ENCODE data around the gene LSM10.

The LSM10 gene

GRCh38 chr1:36392836-36393235 lies 4.9 kb downstream of the LSM10 start:
- H3K27me3 ChIP-seq (ENCODE audit: insufficient read depth, low read length) = no peaks in the 10 kb centered on the region
- H2BK12ac ChIP-seq (ENCODE audit: low read length) = no peak overlapping the region
- H3K9ac ChIP-seq (ENCODE audit: low read length) = no peak overlapping the region
- no peak overlapping the region for H2AK5ac ChIP-seq (ENCODE audit: low read length)
- H3K18ac ChIP-seq (ENCODE audit: low read length) = no peak overlapping the region
- H3K27ac ChIP-seq (ENCODE audit: low read depth, low read length) = no peak overlapping the region
- no peak overlapping the region for H3K4me2 ChIP-seq (ENCODE audit: low read length)
- H4K8ac ChIP-seq (ENCODE audit: low read depth, low read length) = no peak overlapping the region
- peaks cover 5% of the 10 kb centered on the region for H3K79me2 ChIP-seq (ENCODE audit: control insufficient read depth, insufficient read depth, low read length, poor library complexity)
- H3K79me1 ChIP-seq (ENCODE audit: low read length) = peaks cover 8% of the 10 kb centered on the region
- H2BK120ac ChIP-seq (ENCODE audit: insufficient read depth, low read length, poor library complexity) = no peak overlapping the region
- no peak overlapping the region for H3K4ac ChIP-seq (ENCODE audit: low read depth, low read length)
- H3K4me3 ChIP-seq (ENCODE audit: low read depth, low read length) = no peak overlapping the region
- H2AFZ ChIP-seq (ENCODE audit: insufficient read depth, low read length, poor library complexity) = no peak overlapping the region
- no peak for DNase-seq
- H3K4me1 ChIP-seq (ENCODE audit: control insufficient read depth in 1 of 2, insufficient read depth in 2 of 2, low read length in 2 of 2) = peaks cover 2 to 5% of the 10 kb centered on the region in 2 experiments
- no CpG with 5 or more reads among the region's 4 CpGs for WGBS (ENCODE audit: extremely low coverage, insufficient coverage, insufficient read length)
- H3K23ac ChIP-seq (ENCODE audit: low read length) = no peak overlapping the region
- H4K12ac ChIP-seq (ENCODE audit: low read depth, low read length) = no peak overlapping the region
- H3K14ac ChIP-seq (ENCODE audit: low read length) = no peak overlapping the region
- no peak overlapping the region for H4K91ac ChIP-seq (ENCODE audit: low read depth, low read length)
- no peak overlapping the region for H2BK5ac ChIP-seq (ENCODE audit: low read depth, low read length, poor library complexity)
- peaks cover 3% of the 10 kb centered on the region for H3K9me3 ChIP-seq (ENCODE audit: insufficient read depth, low read depth, low read length)
- H3K36me3 ChIP-seq (ENCODE audit: control insufficient read depth in 1 of 2, insufficient read depth in 2 of 2, low read length in 2 of 2) = peaks cover 26 to 32% of the 10 kb centered on the region in 2 experiments

DNA sequence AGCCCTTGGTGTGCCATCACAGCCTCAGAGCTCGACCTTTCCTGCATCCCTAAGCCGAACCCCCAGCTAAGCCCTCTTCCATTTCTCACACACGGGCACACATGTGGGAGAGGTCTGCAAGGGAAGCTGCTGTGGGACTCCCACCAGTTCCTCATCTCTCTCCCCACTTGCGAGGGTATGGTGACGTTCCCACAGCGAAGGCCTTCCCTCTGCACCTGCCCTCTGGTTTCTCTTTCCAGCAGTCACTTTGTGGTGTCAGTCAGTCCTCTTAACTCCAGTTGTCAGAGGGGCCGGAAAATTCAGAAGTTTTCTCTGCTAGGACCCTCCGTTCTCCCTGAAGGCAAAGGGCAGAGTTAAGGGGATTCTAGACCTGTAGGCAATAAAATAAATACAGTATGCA lies 6.4 kb downstream of the LSM10 start:
- no peak overlapping the region for H3K4me3 ChIP-seq (ENCODE audit: low read depth, low read length)
- H3K79me1 ChIP-seq (ENCODE audit: low read length) = peaks cover 13% of the 10 kb centered on the region
- no peak overlapping the region for H4K12ac ChIP-seq (ENCODE audit: low read depth, low read length)
- H3K27ac ChIP-seq (ENCODE audit: low read depth, low read length) = no peak overlapping the region
- no peak overlapping the region for H4K91ac ChIP-seq (ENCODE audit: low read depth, low read length)
- no peak overlapping the region for H2AK5ac ChIP-seq (ENCODE audit: low read length)
- no CpG with 5 or more reads among the region's 8 CpGs for WGBS (ENCODE audit: extremely low coverage, insufficient coverage, insufficient read length)
- H2BK5ac ChIP-seq (ENCODE audit: low read depth, low read length, poor library complexity) = no peak overlapping the region
- H2AFZ ChIP-seq (ENCODE audit: insufficient read depth, low read length, poor library complexity) = no peak overlapping the region
- no peak overlapping the region for H2BK120ac ChIP-seq (ENCODE audit: insufficient read depth, low read length, poor library complexity)
- H3K27me3 ChIP-seq (ENCODE audit: insufficient read depth, low read length) = no peaks in the 10 kb centered on the region
- peaks cover 26 to 32% of the 10 kb centered on the region in 2 experiments for H3K36me3 ChIP-seq (ENCODE audit: control insufficient read depth in 1 of 2, insufficient read depth in 2 of 2, low read length in 2 of 2)
- no peak overlapping the region for H4K8ac ChIP-seq (ENCODE audit: low read depth, low read length)
- no peak overlapping the region for H3K9ac ChIP-seq (ENCODE audit: low read length)
- no peak overlapping the region for H3K14ac ChIP-seq (ENCODE audit: low read length)
- H3K4me2 ChIP-seq (ENCODE audit: low read length) = no peak overlapping the region
- H3K79me2 ChIP-seq (ENCODE audit: control insufficient read depth, insufficient read depth, low read length, poor library complexity) = peaks cover 5% of the 10 kb centered on the region
- no peak overlapping the region for H2BK12ac ChIP-seq (ENCODE audit: low read length)
- DNase-seq = no peak
- H3K4me1 ChIP-seq (ENCODE audit: control insufficient read depth in 1 of 2, insufficient read depth in 2 of 2, low read length in 2 of 2) = peaks cover 13 to 14% of the 10 kb centered on the region in 2 experiments
- H3K23ac ChIP-seq (ENCODE audit: low read length) = no peak overlapping the region
- H3K9me3 ChIP-seq (ENCODE audit: insufficient read depth, low read depth, low read length) = peaks cover 3% of the 10 kb centered on the region
- no peak overlapping the region for H3K4ac ChIP-seq (ENCODE audit: low read depth, low read length)
- no peak overlapping the region for H3K18ac ChIP-seq (ENCODE audit: low read length)

DNA sequence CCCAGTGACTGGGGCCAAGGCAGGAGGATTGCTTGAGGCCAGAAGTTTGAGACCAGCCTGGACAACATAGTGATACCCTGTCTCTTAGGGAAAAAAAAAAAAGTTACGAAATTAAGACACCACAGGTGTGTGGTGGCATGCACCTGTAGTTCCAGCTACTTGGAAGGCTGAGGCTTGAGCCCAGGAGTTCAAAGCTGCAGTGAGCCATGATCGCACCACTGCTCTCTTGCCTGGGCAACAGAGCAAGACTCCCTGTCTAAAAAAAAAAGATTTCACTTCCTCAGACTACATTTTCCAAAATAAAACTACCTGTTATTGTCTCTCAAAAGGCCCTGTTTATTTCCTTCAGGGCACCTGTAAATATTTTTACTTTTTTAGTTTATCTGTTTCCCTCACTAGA lies 7.3 kb downstream of the LSM10 start:
- H3K14ac ChIP-seq (ENCODE audit: low read length) = no peak overlapping the region
- H3K79me2 ChIP-seq (ENCODE audit: control insufficient read depth, insufficient read depth, low read length, poor library complexity) = peaks cover 7% of the 10 kb centered on the region
- no peak overlapping the region for H3K27ac ChIP-seq (ENCODE audit: low read depth, low read length)
- peaks cover 15% of the 10 kb centered on the region for H3K79me1 ChIP-seq (ENCODE audit: low read length)
- H2BK120ac ChIP-seq (ENCODE audit: insufficient read depth, low read length, poor library complexity) = no peak overlapping the region
- no peaks in the 10 kb centered on the region for H3K27me3 ChIP-seq (ENCODE audit: insufficient read depth, low read length)
- no peak overlapping the region for H2AK5ac ChIP-seq (ENCODE audit: low read length)
- H3K4me2 ChIP-seq (ENCODE audit: low read length) = no peak overlapping the region
- peaks cover 13 to 14% of the 10 kb centered on the region in 2 experiments for H3K4me1 ChIP-seq (ENCODE audit: control insufficient read depth in 1 of 2, insufficient read depth in 2 of 2, low read length in 2 of 2)
- no peak overlapping the region for H2BK5ac ChIP-seq (ENCODE audit: low read depth, low read length, poor library complexity)
- peaks cover 26 to 32% of the 10 kb centered on the region in 2 experiments for H3K36me3 ChIP-seq (ENCODE audit: control insufficient read depth in 1 of 2, insufficient read depth in 2 of 2, low read length in 2 of 2)
- H4K91ac ChIP-seq (ENCODE audit: low read depth, low read length) = no peak overlapping the region
- no peak overlapping the region for H4K12ac ChIP-seq (ENCODE audit: low read depth, low read length)
- no peak overlapping the region for H3K4ac ChIP-seq (ENCODE audit: low read depth, low read length)
- H3K4me3 ChIP-seq (ENCODE audit: low read depth, low read length) = no peak overlapping the region
- H3K9ac ChIP-seq (ENCODE audit: low read length) = no peak overlapping the region
- H3K9me3 ChIP-seq (ENCODE audit: insufficient read depth, low read depth, low read length) = peaks cover 3% of the 10 kb centered on the region
- no CpG with 5 or more reads among the region's 2 CpGs for WGBS (ENCODE audit: extremely low coverage, insufficient coverage, insufficient read length)
- H4K8ac ChIP-seq (ENCODE audit: low read depth, low read length) = no peak overlapping the region
- H2AFZ ChIP-seq (ENCODE audit: insufficient read depth, low read length, poor library complexity) = no peak overlapping the region
- H3K23ac ChIP-seq (ENCODE audit: low read length) = no peak overlapping the region
- DNase-seq = no peak
- no peak overlapping the region for H3K18ac ChIP-seq (ENCODE audit: low read length)
- H2BK12ac ChIP-seq (ENCODE audit: low read length) = no peak overlapping the region

DNA sequence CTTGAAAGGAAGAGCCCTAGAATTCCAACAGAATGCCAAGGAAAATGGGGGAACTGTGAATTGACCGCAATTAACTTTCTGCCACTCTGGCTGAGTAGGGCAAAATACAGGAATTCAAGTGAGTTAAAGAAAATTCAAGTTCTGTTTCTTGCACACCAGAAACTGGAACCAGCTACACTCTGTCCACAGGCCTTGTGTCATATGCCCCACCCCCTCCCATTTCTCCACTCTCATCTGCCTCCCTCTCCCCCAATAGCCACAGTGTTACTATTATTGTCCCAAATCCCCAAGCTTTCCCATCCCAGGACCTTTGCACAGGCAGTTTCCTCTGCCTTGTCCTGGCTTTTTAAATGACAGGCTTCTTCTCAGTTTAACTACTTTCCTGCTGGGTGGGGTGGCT lies 7.7 kb downstream of the LSM10 start:
- H3K79me2 ChIP-seq (ENCODE audit: control insufficient read depth, insufficient read depth, low read length, poor library complexity) = peaks cover 10% of the 10 kb centered on the region
- H4K8ac ChIP-seq (ENCODE audit: low read depth, low read length) = no peak overlapping the region
- WGBS (ENCODE audit: extremely low coverage, insufficient coverage, insufficient read length) = no CpG with 5 or more reads among the region's 1 CpG
- H3K4me3 ChIP-seq (ENCODE audit: low read depth, low read length) = no peak overlapping the region
- no peak overlapping the region for H3K27ac ChIP-seq (ENCODE audit: low read depth, low read length)
- no peak overlapping the region for H4K12ac ChIP-seq (ENCODE audit: low read depth, low read length)
- no peak overlapping the region for H3K18ac ChIP-seq (ENCODE audit: low read length)
- H3K4ac ChIP-seq (ENCODE audit: low read depth, low read length) = no peak overlapping the region
- H2BK120ac ChIP-seq (ENCODE audit: insufficient read depth, low read length, poor library complexity) = no peak overlapping the region
- no peak overlapping the region for H3K4me2 ChIP-seq (ENCODE audit: low read length)
- peaks cover 26 to 32% of the 10 kb centered on the region in 2 experiments for H3K36me3 ChIP-seq (ENCODE audit: control insufficient read depth in 1 of 2, insufficient read depth in 2 of 2, low read length in 2 of 2)
- no peak overlapping the region for H3K23ac ChIP-seq (ENCODE audit: low read length)
- H2BK5ac ChIP-seq (ENCODE audit: low read depth, low read length, poor library complexity) = no peak overlapping the region
- peaks cover 19% of the 10 kb centered on the region for H3K79me1 ChIP-seq (ENCODE audit: low read length)
- peaks cover 3% of the 10 kb centered on the region for H3K9me3 ChIP-seq (ENCODE audit: insufficient read depth, low read depth, low read length)
- no peak overlapping the region for H4K91ac ChIP-seq (ENCODE audit: low read depth, low read length)
- no peak for DNase-seq
- H2AFZ ChIP-seq (ENCODE audit: insufficient read depth, low read length, poor library complexity) = no peak overlapping the region
- peaks cover 13 to 14% of the 10 kb centered on the region in 2 experiments for H3K4me1 ChIP-seq (ENCODE audit: control insufficient read depth in 1 of 2, insufficient read depth in 2 of 2, low read length in 2 of 2)
- H2BK12ac ChIP-seq (ENCODE audit: low read length) = no peak overlapping the region
- no peaks in the 10 kb centered on the region for H3K27me3 ChIP-seq (ENCODE audit: insufficient read depth, low read length)
- H3K14ac ChIP-seq (ENCODE audit: low read length) = no peak overlapping the region
- H2AK5ac ChIP-seq (ENCODE audit: low read length) = no peak overlapping the region
- no peak overlapping the region for H3K9ac ChIP-seq (ENCODE audit: low read length)
